Activated naive CD4-positive, alpha-beta T cell treated with anti-CD3 and anti-CD28 coated beads, Interleukin-2, amount 50 U/mL, for 16 hours (primary cell): Measurements from ENCODE around the gene PRSS2.
A peak's percentile ranks its signal among the peaks of the same experiment; 100 is the strongest.
"Not testable (repeated sequence)": the region's sequence is repeated elsewhere in the genome, so short reads cannot be mapped to it uniquely, and the experiment has no call there.

Source experiments
- DNase-seq: peaks from one replicate; pipeline ENCODE4 v3.0.0-alpha.2; 2020

Gene PRSS2

DNA sequence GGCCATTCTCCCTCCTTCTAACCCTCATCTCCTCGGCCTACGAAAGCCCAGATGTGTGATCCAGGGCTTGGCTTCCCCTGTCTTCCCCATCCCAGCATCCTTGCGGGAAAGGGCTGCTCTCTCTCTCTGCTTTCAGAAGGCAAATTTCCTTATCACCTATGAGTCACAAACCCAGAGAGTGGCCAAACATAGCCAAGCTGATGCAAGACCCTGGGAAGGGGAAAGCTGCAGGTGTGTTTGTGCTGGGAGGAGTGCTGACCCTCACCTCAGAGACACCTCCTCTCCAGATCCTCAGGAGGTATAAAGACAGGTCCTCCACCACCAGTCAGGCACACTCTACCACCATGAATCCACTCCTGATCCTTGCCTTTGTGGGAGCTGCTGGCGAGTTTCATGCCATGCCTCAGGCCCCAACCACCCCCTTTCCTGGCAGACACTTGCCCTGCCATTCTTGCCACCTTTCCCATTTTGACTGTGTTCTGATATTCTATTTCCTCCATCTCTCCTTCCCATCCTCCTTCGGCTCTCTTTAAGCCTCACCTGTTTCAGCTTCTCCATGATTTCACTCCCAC, 10.6 kb upstream of the PRSS2 start:
- no peak for DNase-seq

DNA sequence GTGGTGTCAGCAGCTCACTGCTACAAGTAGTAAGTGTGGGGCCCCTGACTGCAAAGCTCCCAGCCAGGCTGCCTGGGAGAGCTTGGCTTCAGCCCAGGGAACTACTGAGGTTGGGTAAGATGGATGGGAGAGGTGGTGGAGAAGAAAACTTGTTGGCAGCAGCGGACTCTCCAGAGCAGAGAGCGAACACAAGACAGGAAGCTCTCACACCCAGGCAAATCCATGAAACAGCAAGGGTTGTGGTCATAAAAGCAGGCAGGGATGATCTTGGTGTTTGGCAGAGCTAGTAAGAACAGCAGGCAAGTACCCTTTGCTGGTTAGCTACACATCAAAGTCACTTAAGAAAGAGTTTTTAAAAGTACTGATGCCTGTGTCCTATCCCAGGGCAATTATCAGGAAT, 9.2 kb upstream of the PRSS2 start:
- DNase-seq, result not testable (repeated sequence)

DNA sequence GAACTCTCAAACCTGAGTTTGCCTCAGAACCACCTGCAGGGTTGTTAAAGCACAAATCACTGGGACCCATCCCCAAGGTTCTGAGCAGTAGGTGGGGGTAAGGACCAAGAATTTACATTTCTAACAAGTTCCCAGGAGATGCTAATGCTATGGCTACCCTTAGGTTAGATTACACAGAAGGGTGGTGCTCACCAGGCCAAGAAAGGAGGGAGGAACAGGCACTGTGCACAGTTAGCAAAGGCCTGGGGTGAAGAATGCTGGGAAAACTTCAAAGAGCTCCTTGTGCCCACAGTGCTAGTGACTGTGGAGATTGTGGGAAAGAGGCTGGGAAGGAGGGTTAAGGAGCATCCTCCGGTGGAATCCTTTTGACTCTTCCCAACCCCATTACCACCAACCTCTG, 8.7 kb upstream of the PRSS2 start:
- no peak for DNase-seq

DNA sequence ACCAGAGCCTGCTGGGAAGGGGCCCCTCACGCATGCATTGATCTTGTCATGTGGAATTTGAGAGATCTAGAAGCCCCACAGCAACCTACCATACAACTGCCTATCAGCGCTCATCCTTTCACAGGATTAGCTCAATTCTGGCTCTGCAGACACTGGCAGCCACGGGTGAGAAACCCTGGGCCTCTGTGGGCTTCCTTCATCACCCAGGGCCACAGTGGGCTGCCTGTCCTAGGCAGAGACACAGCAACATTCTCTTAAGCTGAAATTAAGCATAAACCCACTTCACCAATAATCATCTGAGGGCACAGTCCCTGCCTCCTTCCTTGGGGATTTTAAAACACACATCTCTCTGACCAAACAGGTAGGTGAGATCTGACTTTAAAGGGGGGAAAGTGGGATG, 3.3 kb upstream of the PRSS2 start:
- DNase-seq, result no peak

DNA sequence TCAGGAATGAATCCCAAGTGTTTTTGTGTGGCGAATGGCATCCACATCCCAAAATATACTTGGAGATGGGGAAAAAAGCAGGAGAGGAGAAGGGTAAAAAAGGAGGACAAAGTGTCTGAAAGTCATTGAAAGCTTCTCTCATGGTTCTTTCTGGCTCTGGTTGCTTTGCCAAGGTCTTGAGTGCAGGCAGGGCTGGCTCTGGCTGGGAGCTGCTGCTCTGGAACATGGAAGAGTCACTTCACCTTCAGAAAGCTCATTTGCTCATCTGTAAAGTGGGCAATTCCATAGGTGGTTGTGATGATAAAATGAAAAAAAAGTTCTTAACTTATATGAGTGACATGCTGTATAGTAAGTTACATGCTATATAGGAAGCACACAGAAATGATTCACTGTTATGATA, 2.9 kb upstream of the PRSS2 start:
- no peak for DNase-seq

DNA sequence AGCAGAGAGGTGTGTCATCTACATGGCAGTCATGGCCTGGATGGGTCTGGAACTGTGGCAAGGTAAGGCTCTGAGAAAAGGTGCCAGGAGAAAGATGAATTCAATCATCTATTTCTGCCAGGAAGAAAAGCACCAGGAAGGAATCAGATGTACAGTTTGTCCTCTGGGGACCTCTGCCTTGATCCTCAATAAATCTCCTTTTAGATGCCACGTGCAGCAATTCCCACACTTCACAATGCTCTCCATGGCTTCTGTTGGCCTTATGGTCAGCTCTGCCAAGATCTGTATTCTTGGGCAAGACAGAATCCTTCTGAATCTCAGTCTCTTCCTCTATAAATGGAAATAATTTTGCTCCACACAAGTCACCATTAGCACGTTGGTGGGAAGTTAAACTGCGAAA, 1.9 kb upstream of the PRSS2 start:
- not testable (repeated sequence) for DNase-seq

DNA sequence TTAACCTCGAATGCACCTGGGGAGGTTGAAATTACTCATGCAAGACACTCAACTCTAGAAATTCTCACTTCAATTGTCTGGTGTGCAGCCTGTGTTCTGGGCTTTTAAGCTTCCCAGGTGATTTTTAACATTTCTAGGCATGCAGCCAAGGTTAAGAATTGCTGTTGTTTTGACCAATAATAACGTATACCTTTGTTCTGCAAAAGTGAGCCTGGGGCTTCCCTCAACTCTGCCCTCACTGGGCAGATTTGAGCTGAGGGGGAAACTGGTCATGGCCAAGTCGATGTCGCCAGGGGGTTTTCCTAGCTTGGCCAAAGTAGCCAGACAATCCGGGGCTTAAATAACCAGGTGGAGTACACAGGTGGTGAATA, 568 bp downstream of the PRSS2 start:
- DNase-seq, result no peak

DNA sequence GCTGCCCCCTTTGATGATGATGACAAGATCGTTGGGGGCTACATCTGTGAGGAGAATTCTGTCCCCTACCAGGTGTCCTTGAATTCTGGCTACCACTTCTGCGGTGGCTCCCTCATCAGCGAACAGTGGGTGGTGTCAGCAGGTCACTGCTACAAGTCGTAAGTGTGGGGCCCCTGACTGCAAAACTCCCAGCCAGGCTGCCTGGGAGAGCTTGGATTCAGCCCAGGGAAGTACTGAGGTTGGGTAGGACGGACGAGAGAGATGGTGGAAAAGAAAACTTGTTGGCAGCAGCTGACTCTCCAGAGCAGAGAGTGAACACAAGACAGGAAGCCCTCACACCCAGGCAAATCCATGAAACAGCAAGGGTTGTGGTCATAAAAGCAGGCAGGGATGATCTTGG, 1.3 kb downstream of the PRSS2 start:
- no peak for DNase-seq

DNA sequence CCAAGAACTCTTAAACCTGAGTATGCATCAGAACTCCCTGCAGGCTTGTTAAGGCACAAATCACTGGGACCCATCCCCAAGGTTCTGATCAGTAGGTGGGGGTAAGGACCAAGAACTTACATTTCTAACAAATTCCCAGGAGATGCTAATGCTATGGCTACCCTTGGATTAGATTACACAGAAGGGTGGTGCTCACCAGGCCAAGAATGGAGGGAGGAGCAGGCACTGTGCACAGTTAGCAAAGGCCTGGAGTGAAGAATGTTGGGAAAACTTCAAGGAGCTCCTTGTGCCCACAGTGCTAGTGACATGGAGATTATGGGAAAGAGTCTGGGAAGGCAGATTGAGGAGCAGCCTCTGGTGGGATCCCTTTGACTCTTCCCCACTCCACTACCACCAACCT, 1.9 kb downstream of the PRSS2 start:
- no peak for DNase-seq

DNA sequence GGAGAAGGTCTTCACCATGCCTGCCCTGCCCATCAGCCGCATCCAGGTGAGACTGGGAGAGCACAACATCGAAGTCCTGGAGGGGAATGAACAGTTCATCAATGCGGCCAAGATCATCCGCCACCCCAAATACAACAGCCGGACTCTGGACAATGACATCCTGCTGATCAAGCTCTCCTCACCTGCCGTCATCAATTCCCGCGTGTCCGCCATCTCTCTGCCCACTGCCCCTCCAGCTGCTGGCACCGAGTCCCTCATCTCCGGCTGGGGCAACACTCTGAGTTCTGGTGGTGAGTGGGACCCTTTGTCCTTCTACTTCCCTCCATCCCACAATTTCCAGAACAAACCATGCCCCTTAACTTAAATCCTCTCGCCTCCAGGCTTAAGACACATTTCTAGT, 2.5 kb downstream of the PRSS2 start:
- DNase-seq, result no peak

DNA sequence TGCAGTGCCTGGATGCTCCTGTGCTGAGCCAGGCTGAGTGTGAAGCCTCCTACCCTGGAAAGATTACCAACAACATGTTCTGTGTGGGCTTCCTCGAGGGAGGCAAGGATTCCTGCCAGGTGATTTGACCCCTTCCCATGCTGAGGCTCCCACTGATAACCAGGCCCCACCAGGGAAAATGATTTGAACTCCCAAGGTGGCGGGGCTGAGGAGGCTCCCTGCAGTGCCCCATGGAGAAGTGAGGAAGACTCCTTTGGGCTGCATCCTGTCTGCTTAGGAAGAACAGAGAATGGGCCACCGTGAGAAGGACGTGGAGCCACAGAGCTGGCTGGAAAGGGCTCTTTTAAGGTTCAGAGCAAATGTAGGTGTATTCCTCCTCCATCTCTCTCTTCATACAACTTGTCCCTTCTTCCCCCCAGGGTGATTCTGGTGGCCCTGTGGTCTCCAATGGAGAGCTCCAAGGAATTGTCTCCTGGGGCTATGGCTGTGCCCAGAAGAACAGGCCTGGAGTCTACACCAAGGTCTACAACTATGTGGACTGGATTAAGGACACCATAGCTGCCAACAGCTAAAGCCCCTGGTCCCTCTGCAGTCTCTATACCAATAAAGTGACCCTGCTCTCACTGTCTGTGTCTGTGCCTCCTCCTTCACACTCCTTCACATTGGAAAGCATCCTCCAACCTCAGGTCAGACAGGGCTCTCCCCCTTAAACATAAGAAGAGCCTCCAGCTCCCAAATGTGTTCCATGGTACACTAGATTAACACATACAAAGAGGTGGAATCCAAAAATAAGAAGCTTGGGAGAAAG, 3.4 kb downstream of the PRSS2 start:
- no peak for DNase-seq

DNA sequence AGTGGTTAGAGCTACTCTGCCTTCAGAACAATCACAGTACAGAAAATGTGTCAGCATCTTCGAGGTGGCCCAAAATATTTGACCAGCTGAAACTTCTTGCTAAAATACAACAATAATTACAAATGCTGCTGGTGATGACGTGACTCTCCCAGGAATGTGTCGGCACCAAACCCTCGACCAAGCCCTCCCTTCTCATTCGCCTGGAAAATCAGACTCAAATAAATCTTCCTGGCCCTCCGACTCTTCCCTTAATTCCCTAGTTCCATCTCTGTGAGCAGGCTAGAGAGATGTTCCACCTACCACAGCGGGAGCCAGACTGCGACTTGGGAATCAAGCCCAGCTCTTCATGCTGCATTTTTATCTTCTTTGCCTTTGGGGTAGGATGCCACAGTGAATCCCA, 4.1 kb downstream of the PRSS2 start:
- DNase-seq, result no peak

DNA sequence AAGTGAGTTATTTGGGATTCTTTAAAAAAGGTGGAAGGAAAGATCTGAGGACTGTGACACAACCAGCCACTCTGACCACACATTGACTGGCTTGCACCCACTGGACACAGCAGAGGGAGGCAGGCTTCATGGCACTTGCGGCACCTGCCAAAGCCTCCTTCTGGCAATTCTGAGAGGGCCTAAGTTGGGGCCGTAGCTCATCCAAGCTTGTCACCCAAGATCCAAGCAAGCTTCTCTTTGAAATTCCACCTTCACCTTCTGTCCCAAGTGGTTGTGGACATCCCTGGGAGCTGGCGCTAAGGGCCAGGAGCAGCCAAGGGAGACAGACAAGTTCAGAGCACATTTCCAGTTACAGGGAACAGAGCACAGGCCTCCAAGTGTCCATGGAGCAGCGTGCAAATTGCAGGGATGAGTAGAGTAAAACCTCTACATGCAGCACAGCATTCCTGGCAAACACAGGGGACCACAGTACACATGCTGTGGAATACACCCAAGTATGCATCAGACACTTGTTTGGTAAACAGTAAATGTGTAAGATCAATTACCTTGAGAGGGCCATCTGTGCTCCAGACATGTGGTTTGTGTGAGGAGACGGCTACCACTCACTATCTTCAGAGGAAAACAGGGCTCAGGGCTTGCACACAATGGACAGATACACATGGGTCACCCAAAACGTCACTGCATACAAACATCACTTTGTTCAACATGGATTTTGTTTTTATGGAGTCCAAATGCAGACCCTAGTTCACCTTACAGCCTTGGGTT, 4.8 kb downstream of the PRSS2 start:
- not testable (repeated sequence) for DNase-seq

DNA sequence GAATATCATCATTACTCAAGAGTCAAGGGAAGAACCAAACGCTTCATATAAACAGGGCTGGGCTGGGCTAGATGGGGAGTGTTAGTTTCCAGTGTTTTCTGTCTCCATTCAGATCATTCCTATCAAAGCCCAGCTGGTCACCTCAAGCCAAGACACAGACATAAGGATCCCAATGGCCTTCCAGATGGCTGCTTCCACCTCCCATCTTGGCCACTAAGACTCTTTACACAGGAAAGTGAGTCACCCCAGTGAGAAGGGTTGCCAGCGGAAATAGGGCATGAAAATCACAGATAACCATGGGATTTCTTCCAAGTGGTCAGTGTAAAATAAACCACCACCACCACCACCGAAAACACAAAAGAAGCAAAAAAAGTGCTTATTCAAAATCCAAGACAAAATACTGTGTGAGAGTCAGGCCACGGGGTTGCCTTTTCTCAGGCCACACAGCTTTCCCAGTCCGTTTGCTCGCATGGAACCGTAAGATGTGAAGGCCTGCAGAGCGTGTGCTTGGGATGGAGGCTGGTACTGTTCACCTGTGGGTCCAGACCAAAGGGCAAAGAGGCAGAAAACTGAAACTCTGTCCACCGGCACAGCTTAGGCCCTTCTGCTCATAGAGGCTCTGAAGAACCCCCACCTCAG, 5.6 kb downstream of the PRSS2 start:
- DNase-seq, result no peak

DNA sequence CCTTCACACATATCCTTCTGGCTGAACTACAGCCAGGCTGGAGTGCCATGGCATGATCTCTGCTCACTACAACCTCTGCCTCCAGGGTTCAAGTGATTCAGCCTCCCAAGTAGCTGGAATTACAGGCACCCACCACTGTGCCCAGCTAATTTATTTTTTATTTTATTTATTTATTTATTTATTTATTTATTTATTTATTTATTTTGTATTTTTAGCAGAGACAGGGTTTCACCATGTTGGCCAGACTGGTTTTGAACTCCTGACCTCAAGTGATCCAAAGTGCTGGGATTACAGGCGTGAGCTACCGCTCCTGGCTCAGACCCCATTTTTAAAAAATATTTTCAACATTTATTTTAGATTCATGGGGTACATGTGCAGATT, 6.1 kb downstream of the PRSS2 start:
- DNase-seq, result not testable (repeated sequence)

DNA sequence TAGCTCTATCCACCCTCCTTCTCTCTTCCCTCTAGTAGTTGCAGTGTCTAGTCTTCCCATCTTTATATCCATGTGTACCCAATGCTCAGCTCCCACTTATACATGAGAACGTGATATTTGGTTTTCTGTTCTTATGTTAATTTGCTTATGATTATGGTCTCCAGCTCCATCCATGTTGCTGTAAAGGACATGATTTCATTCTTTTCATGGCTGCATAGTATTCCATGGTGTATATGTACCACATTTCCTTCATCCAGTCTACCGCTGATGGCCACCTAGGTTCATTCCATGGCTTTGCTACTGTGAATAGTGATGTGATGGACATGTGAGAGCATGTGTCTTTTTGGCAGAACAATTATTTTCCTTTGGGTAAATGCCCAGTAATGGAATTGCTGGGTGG, 6.5 kb downstream of the PRSS2 start:
- DNase-seq, result no peak

DNA sequence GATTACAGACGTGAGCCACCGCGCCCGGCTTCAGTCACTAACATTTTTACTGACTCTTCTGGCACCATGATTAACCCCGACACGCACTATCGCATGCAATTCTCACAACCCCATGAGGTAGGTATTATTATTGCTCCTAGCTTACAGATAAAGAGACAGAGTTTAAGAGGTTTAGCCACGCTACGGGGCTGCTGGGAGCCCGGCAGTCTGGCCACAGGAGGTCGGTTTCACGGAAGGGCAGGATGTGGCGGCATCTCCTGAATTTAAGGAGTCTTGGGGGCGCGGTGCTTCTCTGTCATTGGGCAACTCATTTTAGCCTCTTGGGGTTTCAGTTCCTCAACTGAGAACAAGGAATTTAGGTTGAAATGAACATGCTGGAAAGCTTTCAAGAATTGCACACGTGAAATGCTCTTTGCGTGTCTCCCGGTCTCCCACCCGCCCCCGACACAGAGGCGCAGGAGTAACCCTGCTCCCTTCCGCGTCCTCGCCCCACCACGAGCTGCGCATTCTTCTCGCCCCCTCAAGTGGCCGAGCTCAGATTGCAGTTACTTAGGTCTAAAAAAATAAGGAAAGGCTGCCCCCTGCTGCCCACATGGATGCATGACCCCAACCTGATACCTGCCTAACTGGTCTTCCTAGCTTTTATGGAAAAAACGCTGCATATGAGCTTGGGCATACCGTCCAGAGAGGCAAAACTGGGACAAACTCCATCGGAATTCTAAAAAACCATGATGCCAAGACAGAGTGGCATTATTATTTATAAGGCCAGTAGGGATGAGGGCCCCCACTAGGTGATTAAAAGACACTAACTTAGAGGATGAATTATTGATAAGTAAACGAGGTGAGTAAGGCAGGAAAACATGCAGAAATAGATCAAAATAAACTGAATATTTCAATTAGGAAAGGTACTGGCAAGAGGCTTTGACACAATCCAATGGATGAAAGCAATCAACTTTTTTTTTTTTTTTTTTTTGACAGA, 12.4 kb downstream of the PRSS2 start:
- DNase-seq, result peak; percentile 79

DNA sequence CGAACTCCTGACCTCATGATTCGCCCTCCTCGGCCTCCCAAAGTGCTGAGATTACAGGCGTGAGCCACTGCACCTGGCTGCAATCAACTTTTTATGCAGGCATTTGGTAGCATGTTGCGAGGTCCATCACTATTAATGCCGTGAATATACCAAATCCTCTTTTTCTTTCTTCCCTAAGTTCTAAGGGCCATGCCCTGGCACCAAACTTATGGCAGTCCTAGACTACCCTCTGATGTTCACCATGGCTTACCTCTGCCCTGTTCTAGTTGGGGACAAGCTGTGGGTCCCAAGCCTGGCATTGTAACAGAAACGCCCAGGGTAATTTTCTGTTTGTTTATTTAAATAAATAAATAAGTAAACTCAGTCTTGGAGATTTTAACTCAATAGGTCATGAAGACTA, 13.3 kb downstream of the PRSS2 start:
- DNase-seq, result no peak

DNA sequence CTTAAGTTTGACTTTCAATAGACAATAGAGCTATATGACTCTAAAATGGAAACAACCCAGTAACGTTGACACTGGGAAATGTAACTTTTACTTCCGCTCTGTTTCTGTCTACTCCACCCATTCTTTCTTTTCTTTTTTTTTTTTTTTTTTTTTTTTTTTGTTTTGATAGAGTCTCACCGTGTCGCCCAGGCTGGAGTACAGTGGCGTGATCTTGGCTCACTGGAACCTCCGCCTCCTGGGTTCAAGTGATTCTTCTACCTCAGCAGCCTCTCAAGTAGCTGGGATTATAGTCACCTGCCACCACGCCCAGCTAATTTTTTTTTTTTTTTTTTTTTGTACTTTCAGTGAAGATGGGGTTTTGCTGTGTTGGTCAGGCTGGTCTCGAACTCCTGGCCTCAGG, 13.9 kb downstream of the PRSS2 start:
- no peak for DNase-seq

DNA sequence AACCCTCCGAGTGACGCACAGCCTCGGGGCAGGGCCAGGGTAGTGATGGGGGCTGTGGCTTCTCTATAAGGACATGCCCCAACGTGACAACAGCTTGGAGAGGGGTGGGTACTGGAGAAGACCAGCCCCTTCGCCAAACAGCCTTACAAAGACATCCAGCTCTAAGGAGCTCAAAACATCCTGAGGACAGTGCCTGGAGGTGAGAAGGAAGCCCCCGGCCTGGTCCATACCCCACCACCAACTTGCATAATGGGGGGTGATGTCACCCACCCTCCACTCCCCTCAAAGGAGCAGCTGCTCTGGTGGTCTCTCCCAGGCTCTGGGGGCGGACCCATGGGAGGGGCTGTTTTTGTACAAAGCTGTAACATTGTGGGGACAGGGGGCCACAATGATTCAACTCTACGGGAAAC, 15.1 kb downstream of the PRSS2 start:
- peak; percentile 80 for DNase-seq

DNA sequence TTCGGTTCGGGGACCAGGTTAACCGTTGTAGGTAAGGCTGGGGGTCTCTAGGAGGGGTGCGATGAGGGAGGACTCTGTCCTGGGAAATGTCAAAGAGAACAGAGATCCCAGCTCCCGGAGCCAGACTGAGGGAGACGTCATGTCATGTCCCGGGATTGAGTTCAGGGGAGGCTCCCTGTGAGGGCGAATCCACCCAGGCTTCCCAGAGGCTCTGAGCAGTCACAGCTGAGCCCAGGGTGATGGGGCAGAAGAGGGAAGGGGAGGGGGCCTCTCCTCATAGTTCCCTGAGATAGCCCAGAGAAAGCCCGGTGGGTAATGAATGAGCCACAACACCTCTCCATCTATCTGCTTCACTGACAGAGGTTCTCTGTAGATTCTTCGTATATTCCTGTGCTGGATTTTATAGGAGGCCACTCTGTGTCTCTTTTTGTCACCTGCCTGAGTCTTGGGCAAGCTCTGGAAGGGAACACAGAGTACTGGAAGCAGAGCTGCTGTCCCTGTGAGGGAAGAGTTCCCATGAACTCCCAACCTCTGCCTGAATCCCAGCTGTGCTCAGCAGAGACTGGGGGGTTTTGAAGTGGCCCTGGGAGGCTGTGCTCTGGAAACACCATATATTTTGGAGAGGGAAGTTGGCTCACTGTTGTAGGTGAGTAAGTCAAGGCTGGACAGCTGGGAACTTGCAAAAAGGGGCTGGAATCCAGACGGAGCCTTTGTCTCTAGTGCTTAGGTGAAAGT, 16.4 kb downstream of the PRSS2 start:
- DNase-seq, result no peak

DNA sequence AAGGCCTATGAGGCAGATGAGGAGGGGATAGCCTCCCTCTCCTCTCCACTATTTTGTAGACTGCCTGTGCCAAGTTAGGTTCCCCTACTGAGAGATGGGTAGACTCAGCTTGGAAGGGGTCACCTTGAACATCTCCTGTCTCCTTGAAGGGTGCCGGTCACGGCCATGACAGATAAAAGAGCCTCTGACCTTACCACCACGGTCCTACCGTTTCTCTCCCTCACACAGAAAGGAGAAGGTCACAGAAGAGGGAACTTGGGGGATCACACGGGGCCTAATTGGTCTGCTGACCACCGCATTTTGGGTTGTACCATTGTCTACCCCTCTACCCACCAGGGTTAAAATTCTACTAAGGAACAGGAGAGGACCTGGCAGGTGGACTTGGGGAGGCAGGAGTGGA, 17.0 kb downstream of the PRSS2 start:
- DNase-seq, result no peak
